Thymus (tissue), 11 donors: ENCODE measurements around the gene NUBPL. TPM values are rescaled to one million over a fixed set of nuclear protein-coding genes. Genes with fewer than 3 reads are reported as not detected.
"Not testable (repeated sequence)": the region's sequence is repeated elsewhere in the genome, so short reads cannot be mapped to it uniquely, and the experiment has no call there.

Experiments
- DNase-seq, 9 donors: peaks; one replicate each; pipeline ENCODE4 v3.0.0-alpha.2; 2013; ENCODE audit warnings: low spot score in 9 of 9, low read depth in 6 of 9, missing footprints in 1 of 9
- H3K27ac ChIP-seq, 2 donors: one replicate each; pipeline ENCODE4 v1.5.1; 2013; ENCODE audit warnings: control low read depth in 1 of 2, low read depth in 1 of 2, low read length in 1 of 2, mild to moderate bottlenecking in 1 of 2, moderate library complexity in 1 of 2
- H3K27me3 ChIP-seq, 2 donors: one replicate each; pipeline ENCODE4 v1.5.1; 2013; ENCODE audit warnings: low read length in 1 of 2; ENCODE audit not compliant: control insufficient read depth in 2 of 2, insufficient read depth in 1 of 2
- H3K36me3 ChIP-seq, 2 donors: one replicate each; pipeline ENCODE4 v1.5.1; 2013; ENCODE audit warnings: low read length in 1 of 2, mild to moderate bottlenecking in 1 of 2, moderate library complexity in 1 of 2; ENCODE audit not compliant: control insufficient read depth in 2 of 2, insufficient read depth in 2 of 2
- H3K4me1 ChIP-seq, 2 donors: one replicate each; pipeline ENCODE4 v1.5.1; 2013; ENCODE audit warnings: low read length in 2 of 2; ENCODE audit not compliant: control insufficient read depth in 2 of 2, insufficient read depth in 2 of 2
- H3K4me3 ChIP-seq, 2 donors: one replicate each; pipeline ENCODE4 v1.5.1; 2013; ENCODE audit warnings: low read length in 2 of 2, control low read depth in 1 of 2, mild to moderate bottlenecking in 1 of 2
- H3K9me3 ChIP-seq, 2 donors: one replicate each; pipeline ENCODE4 v1.5.1; 2013; ENCODE audit warnings: low read length in 1 of 2, mild to moderate bottlenecking in 1 of 2; ENCODE audit not compliant: control insufficient read depth in 2 of 2, insufficient read depth in 1 of 2
- WGBS: extraction: QIAGEN DNeasy Blood & Tissue Kit; methylation state at CpG from one replicate; pipeline ENCODE4 v1.1.7; 2013; 5-methylcytosine and 5-hydroxymethylcytosine counted together
- polyA plus RNA-seq: library from polyadenylated mRNA; stranded (reverse); fragments of 200-250 nt; gene quantifications from one replicate; pipeline ENCODE4 v1.2.3, GENCODE V29; 2013
- total RNA-seq: library from RNA; stranded (reverse); fragments of 120-200 nt; gene quantifications from one replicate; pipeline ENCODE4 v1.2.4, GENCODE V29; 2013
- donor health status: healthy.

The NUBPL gene
- total and polyA plus RNA-seq, 2 donors: 7.4 to 14.2 TPM

DNA sequence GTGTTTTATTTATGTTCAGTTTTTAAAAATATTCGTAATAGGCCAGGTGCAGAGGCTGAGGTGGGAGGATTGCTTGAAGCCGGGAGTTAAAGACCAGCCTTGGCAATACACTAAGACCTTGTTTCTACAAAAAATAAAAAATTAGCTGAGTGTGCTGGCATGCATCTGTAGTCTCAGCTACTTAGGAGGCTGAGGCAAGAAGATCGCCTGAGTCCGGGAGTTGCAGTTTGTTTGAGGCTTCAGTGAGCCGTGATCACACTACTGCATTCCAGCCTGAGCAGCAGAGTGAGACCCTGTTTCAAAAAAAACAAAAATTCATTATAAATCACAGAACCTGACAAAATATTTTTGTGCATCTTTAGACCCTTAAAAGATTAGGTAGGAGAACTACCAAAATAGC lies 275.8 kb downstream of the NUBPL start:
- H3K27me3 ChIP-seq: no peaks in the 10 kb centered on the region
- no peaks in the 10 kb centered on the region for H3K9me3 ChIP-seq
- 97% methylated on average over 5 of the region's 5 CpGs for WGBS
- H3K4me3 ChIP-seq: no peak overlapping the region
- H3K27ac ChIP-seq: no peak overlapping the region
- no peaks in the 10 kb centered on the region for H3K36me3 ChIP-seq
- DNase-seq: no peak
- no peaks in the 10 kb centered on the region for H3K4me1 ChIP-seq

DNA sequence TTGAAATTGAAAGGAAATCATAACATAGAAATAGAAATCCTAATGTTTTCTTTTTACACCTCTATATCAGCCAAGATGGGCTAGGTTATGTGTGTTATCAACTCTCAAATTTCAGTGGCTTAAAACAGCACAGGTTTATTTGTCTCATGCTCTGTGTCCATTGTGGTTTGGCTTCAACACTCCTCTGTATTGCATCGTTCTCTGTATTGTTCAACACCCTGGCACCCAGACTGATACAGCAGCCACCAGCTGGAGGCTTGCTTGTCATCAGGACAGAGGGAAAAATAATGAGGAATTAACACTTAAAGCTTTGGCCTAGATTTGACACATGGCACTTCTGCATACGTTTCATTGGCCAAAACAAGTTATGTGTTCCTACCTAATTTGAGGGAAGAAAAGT lies 281.7 kb downstream of the NUBPL start:
- DNase-seq: no peak
- Histone ChIP-seq H3K4me3 (no peak overlapping the region), H3K27ac (no peak overlapping the region), H3K4me1 (no peaks in the 10 kb centered on the region), H3K27me3 (no peaks in the 10 kb centered on the region), H3K9me3 (no peaks in the 10 kb centered on the region), H3K36me3 (no peaks in the 10 kb centered on the region)
- WGBS: 90% methylated on average over 2 of the region's 2 CpGs

DNA sequence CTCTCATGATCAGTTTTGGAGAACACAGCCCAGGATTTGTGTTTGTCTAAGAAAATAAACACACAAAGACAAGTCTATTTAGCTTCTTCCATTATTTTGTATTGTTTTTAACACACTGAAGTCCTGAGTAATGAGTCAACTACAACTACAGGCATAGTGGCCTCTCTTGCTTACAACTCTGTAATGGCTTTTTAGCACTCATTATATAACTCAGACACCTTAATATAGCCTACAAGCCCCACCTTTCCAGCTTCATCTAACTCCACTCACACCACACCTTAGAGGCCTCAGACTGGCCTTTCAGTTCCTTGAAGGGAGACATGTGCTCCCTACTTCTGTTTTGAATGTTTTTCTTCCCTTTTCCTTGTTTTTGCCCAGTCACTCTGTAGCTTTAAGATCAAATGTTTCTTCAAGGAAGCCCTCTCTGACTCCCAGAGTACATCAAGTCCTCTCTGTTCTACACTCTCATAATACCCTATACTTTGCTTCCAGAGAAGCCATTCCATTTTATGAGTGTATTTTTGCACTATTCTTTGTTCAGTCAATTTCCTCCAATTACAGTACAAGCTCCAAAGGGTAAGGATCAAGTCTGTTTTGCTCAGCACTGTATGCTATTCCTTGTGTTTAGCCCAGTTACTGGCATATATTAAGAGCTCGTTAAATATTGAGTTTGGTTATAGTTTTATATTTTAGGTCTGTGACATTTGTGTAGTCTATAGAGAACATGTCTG lies 282.3 kb downstream of the NUBPL start:
- Histone ChIP-seq H3K9me3 (no peaks in the 10 kb centered on the region), H3K27ac (no peak overlapping the region)
- WGBS: 99% methylated on average over 1 of the region's 1 CpG

DNA sequence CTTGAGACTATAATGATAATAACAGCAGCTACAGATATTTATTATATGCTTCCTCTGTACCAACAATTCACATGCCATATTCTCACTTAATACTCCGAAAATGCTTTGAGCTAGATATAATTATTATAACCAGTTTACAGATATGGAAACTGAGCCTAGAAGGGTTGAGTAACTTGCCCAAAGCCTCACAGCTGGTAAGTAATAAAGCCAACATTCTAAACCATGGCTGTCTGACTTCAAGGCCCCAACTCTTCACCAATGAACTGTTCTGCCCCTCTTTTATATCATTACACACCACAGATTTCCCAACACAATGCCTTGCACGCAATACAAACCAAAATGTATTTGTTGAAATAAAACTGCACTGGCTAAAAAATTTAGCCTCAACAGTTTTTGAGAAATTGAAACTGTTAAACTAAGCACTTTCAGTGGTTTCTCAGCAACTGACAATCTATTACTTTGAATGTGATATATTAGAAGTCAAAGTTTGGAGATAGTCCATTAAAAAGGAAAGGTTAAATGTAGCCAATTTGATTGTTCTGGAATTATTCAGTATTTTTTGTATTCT lies 293.4 kb downstream of the NUBPL start:
- Histone ChIP-seq H3K4me1 (no peaks in the 10 kb centered on the region), H3K27me3 (no peaks in the 10 kb centered on the region), H3K4me3 (no peak overlapping the region), H3K36me3 (no peaks in the 10 kb centered on the region), H3K9me3 (no peaks in the 10 kb centered on the region), H3K27ac (no peak overlapping the region)
- 75% methylated on average over 2 of the region's 2 CpGs for WGBS
- DNase-seq: no peak

More for the DNA sequence above, 282.3 kb downstream of the NUBPL start:
- H3K27me3 ChIP-seq: no peaks in the 10 kb centered on the region
- H3K36me3 ChIP-seq: no peaks in the 10 kb centered on the region
- no peaks in the 10 kb centered on the region for H3K4me1 ChIP-seq
- DNase-seq: peak in 1 of 9 donors; percentile 5
- H3K4me3 ChIP-seq: no peak overlapping the region

DNA sequence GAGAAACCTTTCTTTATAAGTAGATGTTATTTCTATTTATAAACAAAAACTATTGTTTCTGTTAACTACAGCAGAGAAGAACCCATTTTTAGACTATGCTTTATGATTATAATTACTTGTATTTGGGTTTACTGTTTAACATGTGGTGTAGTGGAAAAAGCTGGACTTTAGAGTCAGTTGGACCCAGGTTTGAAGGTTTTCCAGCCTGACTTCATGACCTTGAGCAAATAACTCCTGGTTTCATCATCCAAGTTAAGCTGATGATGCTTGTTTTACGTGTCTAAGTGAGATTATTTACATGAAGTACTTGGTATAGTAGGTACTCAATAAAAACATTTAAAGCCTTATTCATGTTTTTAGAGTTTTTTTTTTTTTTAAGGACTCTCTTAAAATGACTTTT lies 294.1 kb downstream of the NUBPL start:
- WGBS: 100% methylated on average over 1 of the region's 1 CpG
- Histone ChIP-seq H3K27ac (no peak overlapping the region), H3K4me1 (no peaks in the 10 kb centered on the region), H3K36me3 (no peaks in the 10 kb centered on the region), H3K9me3 (no peaks in the 10 kb centered on the region), H3K4me3 (no peak overlapping the region), H3K27me3 (no peaks in the 10 kb centered on the region)
- DNase-seq: no peak

DNA sequence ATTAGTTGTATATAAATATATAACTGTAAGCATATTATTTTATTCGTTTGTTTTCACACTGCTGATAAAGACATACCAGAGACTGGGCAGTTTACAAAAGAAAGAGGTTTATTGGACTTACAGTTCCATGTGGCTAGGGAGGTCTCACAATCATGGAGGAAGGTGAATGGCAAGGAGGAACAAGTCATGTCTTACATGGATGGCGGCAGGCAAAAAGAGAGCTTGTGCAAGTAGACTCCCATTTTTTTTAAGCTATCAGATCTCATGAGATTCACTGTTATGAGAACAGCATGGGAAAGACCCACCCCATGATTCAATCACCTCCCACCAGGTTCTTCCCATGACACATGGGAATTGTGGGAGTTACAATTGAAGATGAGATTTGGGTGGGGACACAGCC lies 294.8 kb downstream of the NUBPL start:
- H3K36me3 ChIP-seq, H3K4me3 ChIP-seq, H3K4me1 ChIP-seq, DNase-seq, H3K9me3 ChIP-seq, H3K27ac ChIP-seq, H3K27me3 ChIP-seq: not testable (repeated sequence)
- 98% methylated on average over 2 of the region's 2 CpGs for WGBS

DNA sequence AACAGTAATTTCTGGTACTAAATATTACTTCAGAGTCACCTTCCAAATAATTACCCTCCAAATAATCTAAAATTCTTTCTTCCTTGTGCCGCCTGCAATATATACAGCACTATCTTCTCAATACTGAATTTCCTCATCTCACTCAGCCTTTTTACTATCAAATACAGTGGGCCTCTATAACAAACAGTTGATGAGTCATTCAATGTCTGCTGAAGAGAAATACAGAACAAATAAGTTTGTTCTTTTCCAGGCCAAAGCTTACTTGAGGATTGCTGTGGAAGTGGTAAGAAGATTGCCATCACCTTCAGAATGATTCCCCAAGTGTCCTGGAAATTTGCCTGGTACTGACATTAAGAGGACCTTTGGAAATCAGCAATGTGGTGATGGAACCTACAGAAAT lies 297.7 kb downstream of the NUBPL start:
- Histone ChIP-seq H3K4me3 (no peak overlapping the region), H3K9me3 (no peaks in the 10 kb centered on the region), H3K27ac (no peak overlapping the region), H3K36me3 (no peaks in the 10 kb centered on the region), H3K27me3 (no peaks in the 10 kb centered on the region), H3K4me1 (no peaks in the 10 kb centered on the region)
- 96% methylated on average over 1 of the region's 1 CpG for WGBS
- DNase-seq: no peak

DNA sequence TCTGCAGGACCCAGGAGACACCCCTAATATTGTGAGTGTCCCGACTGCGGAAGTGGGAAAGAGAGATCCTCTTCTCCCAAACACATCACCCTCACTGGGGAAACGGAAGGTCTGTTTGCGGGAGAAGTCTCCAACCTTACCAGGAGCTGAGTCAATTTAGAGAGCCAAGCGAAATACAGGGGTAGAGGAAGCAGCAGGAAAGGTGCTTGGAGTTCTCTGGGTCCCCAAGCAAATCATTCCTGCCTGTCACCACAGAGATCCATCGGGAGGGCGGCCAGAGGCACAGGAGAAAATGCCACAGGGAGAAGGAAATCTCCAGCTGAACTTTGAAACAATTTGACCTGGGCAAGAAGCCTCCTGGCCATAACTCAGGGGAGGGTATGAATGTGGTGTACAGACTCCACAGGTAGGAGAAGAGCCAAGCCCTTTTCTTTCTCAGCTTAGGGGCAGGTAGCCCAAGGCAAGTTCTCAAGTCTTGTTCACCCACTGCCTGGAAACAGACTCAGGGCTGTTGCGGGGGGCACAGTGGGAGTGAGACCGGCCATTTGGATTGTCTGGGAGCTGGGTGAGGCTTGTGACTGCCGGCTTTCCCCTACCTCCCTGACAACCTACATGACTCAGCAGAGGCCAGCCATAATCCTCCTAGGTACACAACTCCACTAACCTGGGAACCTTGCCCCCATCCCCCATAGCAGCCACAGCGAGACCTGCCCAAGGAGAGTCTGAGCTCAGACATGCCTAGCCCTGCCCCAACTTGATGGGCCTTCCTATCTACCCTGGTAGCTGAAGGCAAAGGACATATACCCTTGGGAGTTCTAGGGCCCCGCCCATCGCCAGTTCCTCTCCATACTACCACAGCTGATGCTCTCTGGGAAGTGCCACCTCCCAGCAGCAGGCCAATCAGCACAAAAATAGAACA lies 304.0 kb downstream of the NUBPL start:
- peaks cover 0 to 10% of the 10 kb centered on the region in 2 donors for H3K9me3 ChIP-seq
- 94% methylated on average over 13 of the region's 13 CpGs for WGBS
- no peak overlapping the region for H3K27ac ChIP-seq
- no peak overlapping the region for H3K4me3 ChIP-seq
- no peaks in the 10 kb centered on the region for H3K4me1 ChIP-seq
- DNase-seq: no peak
- H3K36me3 ChIP-seq: no peaks in the 10 kb centered on the region
- no peaks in the 10 kb centered on the region for H3K27me3 ChIP-seq

DNA sequence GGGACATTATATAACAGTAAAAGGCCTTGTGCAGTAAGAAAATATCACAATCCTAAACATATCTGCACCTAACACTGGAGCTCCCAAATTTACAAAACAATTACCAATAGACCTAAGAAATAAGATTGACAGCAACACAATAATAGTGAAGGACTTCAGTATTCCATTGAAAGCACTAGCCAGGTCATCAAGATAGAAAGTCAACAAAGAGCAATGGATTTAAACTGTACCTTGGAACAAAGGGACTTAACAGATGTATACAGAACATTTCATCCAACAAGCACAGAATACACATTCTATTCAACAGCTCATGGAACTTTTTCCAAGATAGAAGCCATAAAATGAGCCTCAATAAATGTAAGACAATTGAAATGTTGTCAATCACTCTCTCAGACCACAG lies 306.4 kb downstream of the NUBPL start:
- Histone ChIP-seq H3K4me1 (no peaks in the 10 kb centered on the region), H3K9me3 (peaks cover 0 to 10% of the 10 kb centered on the region in 2 donors), H3K27ac (no peak overlapping the region), H3K27me3 (no peaks in the 10 kb centered on the region), H3K36me3 (no peaks in the 10 kb centered on the region), H3K4me3 (no peak overlapping the region)
- no peak for DNase-seq
